Ovary (tissue), 9 donors: ENCODE data around the gene ZNF775. TPM values are rescaled to one million over a fixed set of nuclear protein-coding genes. Genes with fewer than 3 reads are reported as not detected.

Source experiments
- DNase-seq, 5 donors: peaks; one replicate each; pipeline ENCODE4 v3.0.0-alpha.2; 2019 to 2020
- H3K27ac ChIP-seq, 2 donors: fragments of 200-600 bp; one replicate each; pipeline versions ENCODE4 v1.5.1 to v1.8.0; 2019 to 2022
- H3K27me3 ChIP-seq: fragments of 200-600 bp; one replicate; pipeline ENCODE4 v1.8.0; 2022
- H3K36me3 ChIP-seq: fragments of 200-600 bp; sonication (generic); one replicate; pipeline ENCODE4 v1.5.1; 2019
- H3K4me1 ChIP-seq: one replicate; pipeline ENCODE4 v1.8.1; 2013; ENCODE audit warnings: mild to moderate bottlenecking, moderate library complexity; ENCODE audit not compliant: insufficient read depth
- H3K4me3 ChIP-seq: fragments of 200-600 bp; sonication (generic); one replicate; pipeline ENCODE4 v1.5.1; 2017
- H3K9me3 ChIP-seq, 2 donors: fragments of 200-600 bp in 1 of 2; sonication (generic) in 1 of 2; one replicate each; pipeline versions ENCODE4 v1.5.1 to v1.8.1; 2013 to 2019; ENCODE audit warnings: mild to moderate bottlenecking in 1 of 2, moderate library complexity in 1 of 2
- EP300 ChIP-seq: sonication (generic); formaldehyde crosslinking; IDR thresholded peaks from one replicate; pipeline ENCODE4 v1.6.1; 2017; ENCODE audit warnings: antibody characterized with exemption
- POLR2A ChIP-seq: fragments of 450-650 bp; IDR thresholded peaks from one replicate; pipeline ENCODE4 v1.6.1; 2017; ENCODE audit warnings: antibody characterized with exemption, mild to moderate bottlenecking, moderate library complexity
- whole genome bisulfite sequencing, 3 donors: extraction: QIAGEN DNeasy Blood & Tissue Kit in 1 of 3; methylation state at CpG; one replicate each; pipeline versions ENCODE4 v1.1.5 to v1.1.7; 2013 to 2017; 5-methylcytosine and 5-hydroxymethylcytosine counted together
- intact Hi-C, 4 donors: fragments of 100-400 bp; cut with DNase I; formaldehyde crosslinking; loops; one replicate each; pipeline versions ENCODE4 v1.11.0 to v1.15.1; 2022 to 2023
- polyA plus RNA-seq, 2 donors: library from polyadenylated mRNA; stranded (reverse); fragments of 200-250 nt in 1 of 2; fragments of 350-450 nt in 1 of 2; fragmentation: Illumina TruSeq in 1 of 2; extraction: RNeasy Lipid Tissue Mini Kit (QIAGEN cat#74804) in 1 of 2; gene quantifications; one replicate each; pipeline ENCODE4 v1.2.3, GENCODE V29; 2013 to 2014
- total RNA-seq, 7 donors: library from RNA; depleted of rRNA in 2 of 7; stranded (reverse); fragments of >200 nt in 2 of 7; fragmentation: NEBNext Ultra II Directional in 3 of 7; extraction: Animal tissue kit (Norgen Biotek cat#: 25700) in 3 of 7; gene quantifications; one replicate each; pipeline versions ENCODE4 v1.1.0 to v1.2.4, GENCODE V29; 2016 to 2023
- TF ChIP-seq, protein P1 (sequence below), 3 donors: fragments of 450-650 bp in 2 of 3; fragments of 200-600 bp in 1 of 3; IDR thresholded peaks; one replicate each; pipeline versions ENCODE4 v1.5.1 to v1.8.0; 2016 to 2022; ENCODE audit warnings: antibody characterized with exemption in 3 of 3, mild to moderate bottlenecking in 1 of 3
- donor health status: DM: no; HTN: no; CAD: no; lungs with moderate emphysema.
- donor health status: DM: no; HTN: no; CAD: no.
- donor health status: Bipolar disorder and iron deficiency.
- donor health status: DM: yes; HTN: yes; CAD: no.
- donor health status: DM: no; HTN: no; CAD: no.
- donor health status: DM: yes; HTN: yes; CAD: no.

The ZNF775 gene
- total and polyA plus RNA-seq, 9 donors = 0.28 to 13.9 (median 10.9) TPM

- H3K36me3 ChIP-seq = no peaks in the 10 kb centered on the region
- H3K9me3 ChIP-seq = no peaks in the 10 kb centered on the region
- TF ChIP-seq POLR2A (no peak), EP300 (no peak)
- TF ChIP-seq, protein P1, sequence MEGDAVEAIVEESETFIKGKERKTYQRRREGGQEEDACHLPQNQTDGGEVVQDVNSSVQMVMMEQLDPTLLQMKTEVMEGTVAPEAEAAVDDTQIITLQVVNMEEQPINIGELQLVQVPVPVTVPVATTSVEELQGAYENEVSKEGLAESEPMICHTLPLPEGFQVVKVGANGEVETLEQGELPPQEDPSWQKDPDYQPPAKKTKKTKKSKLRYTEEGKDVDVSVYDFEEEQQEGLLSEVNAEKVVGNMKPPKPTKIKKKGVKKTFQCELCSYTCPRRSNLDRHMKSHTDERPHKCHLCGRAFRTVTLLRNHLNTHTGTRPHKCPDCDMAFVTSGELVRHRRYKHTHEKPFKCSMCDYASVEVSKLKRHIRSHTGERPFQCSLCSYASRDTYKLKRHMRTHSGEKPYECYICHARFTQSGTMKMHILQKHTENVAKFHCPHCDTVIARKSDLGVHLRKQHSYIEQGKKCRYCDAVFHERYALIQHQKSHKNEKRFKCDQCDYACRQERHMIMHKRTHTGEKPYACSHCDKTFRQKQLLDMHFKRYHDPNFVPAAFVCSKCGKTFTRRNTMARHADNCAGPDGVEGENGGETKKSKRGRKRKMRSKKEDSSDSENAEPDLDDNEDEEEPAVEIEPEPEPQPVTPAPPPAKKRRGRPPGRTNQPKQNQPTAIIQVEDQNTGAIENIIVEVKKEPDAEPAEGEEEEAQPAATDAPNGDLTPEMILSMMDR (IDR thresholded peaks at IDR 0.05) = no peak
- DNase-seq = peak in 1 of 5 donors; percentile 13
- H3K27me3 ChIP-seq = no peaks in the 10 kb centered on the region
- no peak overlapping the region for H3K27ac ChIP-seq
- WGBS, 3 donors = 87 to 90% (median 87%) methylated on average over 15 of the region's 15 CpGs
- peaks cover 9% of the 10 kb centered on the region for H3K4me1 ChIP-seq
- intact Hi-C loops = loop anchor here in 2 of 4 donors (5.0 to 10.0 kb wide), 2 partner anchors 525 to 682 kb away; partner anchors contain the start of gene ATP6V0E2 (in 1 of the 2)
- H3K4me3 ChIP-seq = no peak overlapping the region
Measured at GRCh38 chr7:150399421-150400007, 20.4 kb downstream of the ZNF775 start.

GRCh38 chr7:150400008-150400787 lies 21.1 kb downstream of the ZNF775 start:
- intact Hi-C loops = loop anchor here in 1 of 4 donors (10.0 kb wide), 1 partner anchor 525 kb away; the partner anchor contains the start of gene ATP6V0E2
- WGBS, 3 donors = 80 to 82% (median 81%) methylated on average over 11 of the region's 11 CpGs
- no peaks in the 10 kb centered on the region for H3K27me3 ChIP-seq
- no peak overlapping the region for H3K27ac ChIP-seq
- TF ChIP-seq EP300 = no peak
- no peak for TF ChIP-seq POLR2A
- TF ChIP-seq, protein P1 (IDR thresholded peaks at IDR 0.05) = no peak
- no peak overlapping the region for H3K4me3 ChIP-seq
- no peaks in the 10 kb centered on the region for H3K9me3 ChIP-seq
- peaks cover 9% of the 10 kb centered on the region for H3K4me1 ChIP-seq
- peak in 1 of 5 donors; percentile 20 for DNase-seq
- no peaks in the 10 kb centered on the region for H3K36me3 ChIP-seq

GRCh38 chr7:150400788-150401423 lies 21.8 kb downstream of the ZNF775 start:
- Histone ChIP-seq H3K36me3 (no peaks in the 10 kb centered on the region), H3K4me3 (no peak overlapping the region), H3K27me3 (no peaks in the 10 kb centered on the region), H3K27ac (no peak overlapping the region), H3K4me1 (peaks cover 9% of the 10 kb centered on the region), H3K9me3 (no peaks in the 10 kb centered on the region)
- WGBS, 3 donors = 81 to 88% (median 86%) methylated on average over 15 of the region's 15 CpGs
- intact Hi-C loops = loop anchor here in 1 of 4 donors (10.0 kb wide), 1 partner anchor 526 kb away; the partner anchor contains the start of gene ATP6V0E2
- peak in 1 of 5 donors; percentile 39 for DNase-seq
- TF ChIP-seq, protein P1 (IDR thresholded peaks at IDR 0.05) = no peak
- TF ChIP-seq EP300 (no peak), POLR2A (no peak)

- H3K36me3 ChIP-seq = no peaks in the 10 kb centered on the region
- H3K27me3 ChIP-seq = no peaks in the 10 kb centered on the region
- H3K9me3 ChIP-seq = no peaks in the 10 kb centered on the region
- H3K4me3 ChIP-seq = no peak overlapping the region
- no peak overlapping the region for H3K27ac ChIP-seq
- intact Hi-C loops = loop anchor here in 1 of 4 donors (10.0 kb wide), 1 partner anchor 527 kb away; the partner anchor contains the start of gene ATP6V0E2
- TF ChIP-seq EP300 (no peak), POLR2A (no peak)
- TF ChIP-seq, protein P1 (IDR thresholded peaks at IDR 0.05) = no peak
- DNase-seq = no peak
- 96 to 100% (median 100%) methylated on average over 1 of the region's 1 CpG for WGBS, 3 donors
- peaks cover 12% of the 10 kb centered on the region for H3K4me1 ChIP-seq
Measured at GRCh38 chr7:150401424-150401790, 22.3 kb downstream of the ZNF775 start.
